ENCODE results near the gene SEC14L5. TPM values are rescaled to one million over a fixed set of nuclear protein-coding genes. Genes with fewer than 3 reads are reported as not detected.

The SEC14L5 gene
- total and polyA plus RNA-seq, 8 donors, result 0.17 to 0.76 (median 0.39) TPM

- no peak overlapping the region for H3K4me3 ChIP-seq
- TF ChIP-seq, protein P1, sequence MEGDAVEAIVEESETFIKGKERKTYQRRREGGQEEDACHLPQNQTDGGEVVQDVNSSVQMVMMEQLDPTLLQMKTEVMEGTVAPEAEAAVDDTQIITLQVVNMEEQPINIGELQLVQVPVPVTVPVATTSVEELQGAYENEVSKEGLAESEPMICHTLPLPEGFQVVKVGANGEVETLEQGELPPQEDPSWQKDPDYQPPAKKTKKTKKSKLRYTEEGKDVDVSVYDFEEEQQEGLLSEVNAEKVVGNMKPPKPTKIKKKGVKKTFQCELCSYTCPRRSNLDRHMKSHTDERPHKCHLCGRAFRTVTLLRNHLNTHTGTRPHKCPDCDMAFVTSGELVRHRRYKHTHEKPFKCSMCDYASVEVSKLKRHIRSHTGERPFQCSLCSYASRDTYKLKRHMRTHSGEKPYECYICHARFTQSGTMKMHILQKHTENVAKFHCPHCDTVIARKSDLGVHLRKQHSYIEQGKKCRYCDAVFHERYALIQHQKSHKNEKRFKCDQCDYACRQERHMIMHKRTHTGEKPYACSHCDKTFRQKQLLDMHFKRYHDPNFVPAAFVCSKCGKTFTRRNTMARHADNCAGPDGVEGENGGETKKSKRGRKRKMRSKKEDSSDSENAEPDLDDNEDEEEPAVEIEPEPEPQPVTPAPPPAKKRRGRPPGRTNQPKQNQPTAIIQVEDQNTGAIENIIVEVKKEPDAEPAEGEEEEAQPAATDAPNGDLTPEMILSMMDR (IDR thresholded peaks at IDR 0.05), result no peak
- ATAC-seq, result no peak
- intact Hi-C loops (cut with DNase I), result no loop called here
- DNase-seq, result no peak
- no peaks in the 10 kb centered on the region for H3K27me3 ChIP-seq
- H3K36me3 ChIP-seq, result peaks cover 0 to 37% of the 10 kb centered on the region in 2 donors
- no peaks in the 10 kb centered on the region for H3K9me3 ChIP-seq
- H3K4me1 ChIP-seq, result peaks cover 14 to 17% of the 10 kb centered on the region in 2 donors
- H3K27ac ChIP-seq, result no peak overlapping the region
These were observed 73.5 kb downstream of the SEC14L5 start for GRCh38 chr16:5031601-5032000.

DNA sequence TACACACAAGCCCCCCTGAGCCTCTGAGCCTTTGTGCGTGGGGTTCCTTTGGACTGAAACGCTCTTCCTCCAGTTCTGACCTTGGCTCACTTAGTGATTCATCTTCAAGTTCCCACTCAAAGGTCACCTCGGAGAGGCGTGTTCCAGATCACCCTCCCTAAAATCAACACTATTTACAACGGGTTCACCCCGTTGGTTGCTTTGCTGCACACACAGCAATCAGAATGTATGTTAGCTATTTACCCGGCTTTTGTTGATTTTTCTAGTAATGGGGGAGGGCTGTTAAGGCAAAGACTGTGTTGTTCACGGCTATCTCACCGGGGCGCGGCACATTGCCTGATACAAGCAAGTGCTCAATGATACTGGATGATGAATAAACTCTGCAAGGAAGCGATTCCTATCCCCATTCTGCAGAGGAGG is 74.6 kb downstream of the SEC14L5 start:
- TF ChIP-seq, protein P1 (IDR thresholded peaks at IDR 0.05), result no peak
- Histone ChIP-seq H3K4me3 (peak overlapping the region; percentile 75 to 96), H3K36me3 (peaks cover 0 to 27% of the 10 kb centered on the region in 2 donors), H3K27ac (no peak overlapping the region), H3K4me1 (peaks cover 14 to 17% of the 10 kb centered on the region in 2 donors), H3K27me3 (no peaks in the 10 kb centered on the region), H3K9me3 (no peaks in the 10 kb centered on the region)
- no peak for DNase-seq
- no peak for ATAC-seq
- intact Hi-C loops (cut with DNase I), result no loop called here

GRCh38 chr16:5033256-5034166 is 75.4 kb downstream of the SEC14L5 start, which contains the start of gene NAGPA:
Gene NAGPA (minus strand): TSS chr16:5033935. CDS start chr16:5033914, 21 bp downstream.
- H3K4me1 ChIP-seq, result peaks cover 14 to 17% of the 10 kb centered on the region in 2 donors
- H3K9me3 ChIP-seq, result no peaks in the 10 kb centered on the region
- peaks cover 0 to 21% of the 10 kb centered on the region in 2 donors for H3K36me3 ChIP-seq
- DNase-seq (peak; percentile 80 to 95 (median 91)), ATAC-seq (peak; percentile 96)
- peak within 1 kb of the TSS; percentile 71 to 81 for H3K27ac ChIP-seq
- TF ChIP-seq, protein P1 (IDR thresholded peaks at IDR 0.05), result no peak
- H3K27me3 ChIP-seq, result no peaks in the 10 kb centered on the region
- intact Hi-C loops (cut with DNase I), result no loop called here
- H3K4me3 ChIP-seq, result peak within 1 kb of the TSS; percentile 75 to 96

DNA sequence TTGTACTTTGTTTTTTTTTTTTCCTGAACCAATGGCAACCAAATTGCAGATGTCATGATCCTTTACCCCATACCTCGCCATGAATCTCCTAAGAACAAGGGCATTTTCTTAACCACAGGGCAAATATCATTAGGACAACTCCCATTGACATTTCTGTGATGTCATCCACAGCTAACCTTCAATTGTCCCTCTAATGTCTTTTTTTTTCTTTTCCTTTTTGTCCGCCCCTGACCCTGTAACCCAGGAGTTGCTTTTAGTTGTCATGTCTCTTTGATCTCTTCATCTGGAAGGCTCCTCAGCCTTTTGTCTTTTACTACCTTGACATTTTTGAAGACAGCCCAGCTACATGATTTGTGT is 76.0 kb downstream of the SEC14L5 start:
- intact Hi-C loops (cut with DNase I), result no loop called here
- DNase-seq (no peak), ATAC-seq (no peak)
- Histone ChIP-seq H3K4me3 (peak overlapping the region; percentile 75 to 96), H3K27ac (peak overlapping the region; percentile 71 to 81), H3K27me3 (no peaks in the 10 kb centered on the region), H3K36me3 (peaks cover 0 to 15% of the 10 kb centered on the region in 2 donors), H3K9me3 (no peaks in the 10 kb centered on the region), H3K4me1 (peaks cover 14 to 17% of the 10 kb centered on the region in 2 donors)
- TF ChIP-seq, protein P1 (IDR thresholded peaks at IDR 0.05), result no peak

- Histone ChIP-seq H3K27ac (no peak overlapping the region), H3K9me3 (no peaks in the 10 kb centered on the region), H3K27me3 (no peaks in the 10 kb centered on the region), H3K4me1 (peaks cover 14 to 17% of the 10 kb centered on the region in 2 donors), H3K4me3 (no peak overlapping the region), H3K36me3 (no peaks in the 10 kb centered on the region)
- intact Hi-C loops (cut with DNase I), result no loop called here
- TF ChIP-seq, protein P1 (IDR thresholded peaks at IDR 0.05), result no peak
- ATAC-seq (no peak), DNase-seq (no peak)
These were observed 77.7 kb downstream of the SEC14L5 start for GRCh38 chr16:5035909-5036227.
